Measurements from ENCODE around the gene PUSL1. TPM values are rescaled to one million over a fixed set of nuclear protein-coding genes. Genes with fewer than 3 reads are reported as not detected.

The PUSL1 gene
- total RNA-seq (2014; rRNA removed; shearing (Covaris generic)) (36.2 and 46.5 TPM in 2 replicates), polyA plus RNA-seq (2016; fragmentation: Nextera tagmentation; extraction: Ambion mirVana) (28.3 and 30.9 TPM in 2 replicates)

- peak within 1 kb of the TSS; percentile 67 for H2AFZ ChIP-seq
- H3K36me3 ChIP-seq (ENCODE audit: low read depth), result peaks cover 7% of the 10 kb centered on the region; the same call in 1 of the 2 replicates
- no peaks in the 10 kb centered on the region for H4K20me1 ChIP-seq (ENCODE audit: insufficient read depth)
- peak within 1 kb of the TSS; percentile 89 for H3K27ac ChIP-seq
- H3F3A ChIP-seq (ENCODE audit: insufficient read depth), result no peaks in the 10 kb centered on the region
- peak; percentile 98 for DNase-seq
- in situ Hi-C loops (cut with MboI), result no loop called here
- no peaks in the 10 kb centered on the region for H3K9me3 ChIP-seq (ENCODE audit: low read depth)
- H3K9me2 ChIP-seq (ENCODE audit: insufficient read depth), result no peaks in the 10 kb centered on the region
- peak within 1 kb of the TSS; percentile 85 for H3K4me2 ChIP-seq (ENCODE audit: unreplicated experiment)
- peaks cover 22% of the 10 kb centered on the region for H3K4me1 ChIP-seq (ENCODE audit: insufficient read depth)
- H3K4me3 ChIP-seq, result peak within 1 kb of the TSS; percentile 99
- TF ChIP-seq EZH2phosphoT487 (IDR thresholded peaks at IDR 0.05; ENCODE audit: insufficient read depth, low read depth), result no peak
- no peak for TF ChIP-seq EZH2 (IDR thresholded peaks at IDR 0.05; ENCODE audit: insufficient read depth, poor library complexity, severe bottlenecking)
- 1% methylated on average over 54 to 111 of the region's 131 CpGs for WGBS, 2 experiments (ENCODE audit: low coverage in 1 of 2, low lambda C conversion rate in 2 of 2, missing lambda C conversion rate in 2 of 2)
- peak within 1 kb of the TSS; percentile 97 for H3K9ac ChIP-seq
- H3K79me2 ChIP-seq (ENCODE audit: insufficient read depth), result peaks cover 60% of the 10 kb centered on the region
- no peaks in the 10 kb centered on the region for H3K27me3 ChIP-seq (replicated peaks; ENCODE audit: insufficient read depth)
Observed at GRCh38 chr1:1307923-1308755, at the start of gene PUSL1, which contains the start of gene ACAP3. TSS of gene PUSL1 (plus strand) at chr1:1308597. CDS start at chr1:1308644, 47 bp downstream. TSS of gene ACAP3 (minus strand) at chr1:1307930. CDS start at chr1:1307815, 115 bp downstream.

- Histone ChIP-seq H3K36me3 (ENCODE audit: low read depth) (peaks cover 22% of the 10 kb centered on the region; the same call in 1 of the 2 replicates), H3K27me3 (replicated peaks; ENCODE audit: insufficient read depth) (no peaks in the 10 kb centered on the region), H3K27ac (no peak overlapping the region), H3K4me3 (no peak overlapping the region), H3F3A (ENCODE audit: insufficient read depth) (peaks cover 1% of the 10 kb centered on the region; the same call in 1 of the 2 replicates), H3K79me2 (ENCODE audit: insufficient read depth) (peaks cover 77% of the 10 kb centered on the region), H3K4me1 (ENCODE audit: insufficient read depth) (peaks cover 3% of the 10 kb centered on the region), H4K20me1 (ENCODE audit: insufficient read depth) (no peaks in the 10 kb centered on the region), H2AFZ (no peak overlapping the region), H3K4me2 (ENCODE audit: unreplicated experiment) (no peak overlapping the region), H3K9me2 (ENCODE audit: insufficient read depth) (no peaks in the 10 kb centered on the region), H3K9ac (no peak overlapping the region), H3K9me3 (ENCODE audit: low read depth) (no peaks in the 10 kb centered on the region)
- WGBS, 2 experiments (ENCODE audit: low coverage in 1 of 2, low lambda C conversion rate in 2 of 2, missing lambda C conversion rate in 2 of 2), result 92 to 93% methylated on average over 22 of the region's 22 CpGs
- TF ChIP-seq EZH2phosphoT487 (IDR thresholded peaks at IDR 0.05; ENCODE audit: insufficient read depth, low read depth) (no peak), EZH2 (IDR thresholded peaks at IDR 0.05; ENCODE audit: insufficient read depth, poor library complexity, severe bottlenecking) (no peak)
- no peak for DNase-seq
- in situ Hi-C loops (cut with MboI), result no loop called here
Observed at GRCh38 chr1:1259119-1259488, 49.3 kb upstream of the PUSL1 start.

- 84 to 90% methylated on average over 10 to 18 of the region's 18 CpGs for WGBS, 2 experiments (ENCODE audit: low coverage in 1 of 2, low lambda C conversion rate in 2 of 2, missing lambda C conversion rate in 2 of 2)
Observed at GRCh38 chr1:1259540-1259939, 48.9 kb upstream of the PUSL1 start.

GRCh38 chr1:1259951-1260600 is 48.3 kb upstream of the PUSL1 start:
- H4K20me1 ChIP-seq (ENCODE audit: insufficient read depth), result no peaks in the 10 kb centered on the region
- in situ Hi-C loops (cut with MboI), result no loop called here

More at GRCh38 chr1:1259540-1259939, 48.9 kb upstream of the PUSL1 start:
- Histone ChIP-seq H3K4me2 (ENCODE audit: unreplicated experiment) (no peak overlapping the region), H3K9me2 (ENCODE audit: insufficient read depth) (no peaks in the 10 kb centered on the region), H2AFZ (no peak overlapping the region), H3F3A (ENCODE audit: insufficient read depth) (peaks cover 6% of the 10 kb centered on the region; the same call in 1 of the 2 replicates), H3K9ac (no peak overlapping the region), H3K4me3 (no peak overlapping the region), H3K9me3 (ENCODE audit: low read depth) (no peaks in the 10 kb centered on the region), H3K27me3 (replicated peaks; ENCODE audit: insufficient read depth) (no peaks in the 10 kb centered on the region), H3K36me3 (ENCODE audit: low read depth) (peaks cover 26% of the 10 kb centered on the region; the same call in 1 of the 2 replicates), H4K20me1 (ENCODE audit: insufficient read depth) (no peaks in the 10 kb centered on the region), H3K79me2 (ENCODE audit: insufficient read depth) (peaks cover 82% of the 10 kb centered on the region), H3K27ac (no peak overlapping the region), H3K4me1 (ENCODE audit: insufficient read depth) (peaks cover 7% of the 10 kb centered on the region)
- TF ChIP-seq EZH2 (IDR thresholded peaks at IDR 0.05; ENCODE audit: insufficient read depth, poor library complexity, severe bottlenecking) (no peak), EZH2phosphoT487 (IDR thresholded peaks at IDR 0.05; ENCODE audit: insufficient read depth, low read depth) (no peak)
- in situ Hi-C loops (cut with MboI), result no loop called here
- no peak for DNase-seq

More at GRCh38 chr1:1259951-1260600, 48.3 kb upstream of the PUSL1 start:
- H3K27me3 ChIP-seq (replicated peaks; ENCODE audit: insufficient read depth), result no peaks in the 10 kb centered on the region
- H3K9ac ChIP-seq, result no peak overlapping the region
- peaks cover 23% of the 10 kb centered on the region; the same call in 1 of the 2 replicates for H3K36me3 ChIP-seq (ENCODE audit: low read depth)
- H3K27ac ChIP-seq, result no peak overlapping the region
- peaks cover 8% of the 10 kb centered on the region for H3F3A ChIP-seq (ENCODE audit: insufficient read depth)
- no peak overlapping the region for H3K4me3 ChIP-seq
- TF ChIP-seq EZH2phosphoT487 (IDR thresholded peaks at IDR 0.05; ENCODE audit: insufficient read depth, low read depth), result no peak
- no peak for TF ChIP-seq EZH2 (IDR thresholded peaks at IDR 0.05; ENCODE audit: insufficient read depth, poor library complexity, severe bottlenecking)
- H3K9me3 ChIP-seq (ENCODE audit: low read depth), result no peaks in the 10 kb centered on the region
- no peak overlapping the region for H3K4me2 ChIP-seq (ENCODE audit: unreplicated experiment)
- H2AFZ ChIP-seq, result no peak overlapping the region
- H3K4me1 ChIP-seq (ENCODE audit: insufficient read depth), result peaks cover 10% of the 10 kb centered on the region
- WGBS, 2 experiments (ENCODE audit: low coverage in 1 of 2, low lambda C conversion rate in 2 of 2, missing lambda C conversion rate in 2 of 2), result 90% methylated on average over 26 of the region's 26 CpGs
- no peaks in the 10 kb centered on the region for H3K9me2 ChIP-seq (ENCODE audit: insufficient read depth)
- peaks cover 82% of the 10 kb centered on the region for H3K79me2 ChIP-seq (ENCODE audit: insufficient read depth)
- DNase-seq, result no peak
